Ishikawa (cell line): ENCODE data around the gene WNT7B.

ENCODE experiments used
- CEBPB ChIP-seq: IDR thresholded peaks from 2 replicates; pipeline ENCODE4 v1.6.1; 2012
- CREB1 ChIP-seq: IDR thresholded peaks from 2 replicates; pipeline ENCODE4 v1.6.1; 2012; ENCODE audit warnings: low read depth
- EGR1 ChIP-seq: IDR thresholded peaks from 2 replicates; pipeline ENCODE4 v1.6.1; 2012
- EP300 ChIP-seq: IDR thresholded peaks from 2 replicates; pipeline ENCODE4 v1.6.1; 2012; ENCODE audit warnings: borderline replicate concordance
- FOXM1 ChIP-seq: IDR thresholded peaks from 2 replicates; pipeline ENCODE4 v1.6.1; 2012; ENCODE audit warnings: low read depth, borderline replicate concordance
- NFIC ChIP-seq: IDR thresholded peaks from 2 replicates; pipeline ENCODE4 v1.6.1; 2012
- RAD21 ChIP-seq: IDR thresholded peaks from 2 replicates; pipeline ENCODE4 v1.6.1; 2012; ENCODE audit warnings: low read depth
- TAF1 ChIP-seq: IDR thresholded peaks from 2 replicates; pipeline ENCODE4 v1.6.1; 2012; ENCODE audit warnings: low read depth, mild to moderate bottlenecking
- TCF12 ChIP-seq: IDR thresholded peaks from 2 replicates; pipeline ENCODE4 v1.6.1; 2012; ENCODE audit warnings: low read depth
- TEAD4 ChIP-seq: IDR thresholded peaks from 2 replicates; pipeline ENCODE4 v1.6.1; 2012
- YY1 ChIP-seq: IDR thresholded peaks from 2 replicates; pipeline ENCODE4 v1.6.1; 2012; ENCODE audit warnings: low read depth
- ZBTB7A ChIP-seq: IDR thresholded peaks from 2 replicates; pipeline ENCODE4 v1.6.1; 2012; ENCODE audit warnings: low read depth
- TF ChIP-seq, protein P1 (sequence below): IDR thresholded peaks from 2 replicates; pipeline ENCODE4 v1.6.1; 2012
- TF ChIP-seq, protein P2 (sequence below): IDR thresholded peaks from 2 replicates; pipeline ENCODE4 v1.6.1; 2012
- TF ChIP-seq, protein P3 (sequence below): IDR thresholded peaks from 2 replicates; pipeline ENCODE4 v1.6.1; 2012; ENCODE audit warnings: low read depth, mild to moderate bottlenecking

Gene WNT7B

DNA sequence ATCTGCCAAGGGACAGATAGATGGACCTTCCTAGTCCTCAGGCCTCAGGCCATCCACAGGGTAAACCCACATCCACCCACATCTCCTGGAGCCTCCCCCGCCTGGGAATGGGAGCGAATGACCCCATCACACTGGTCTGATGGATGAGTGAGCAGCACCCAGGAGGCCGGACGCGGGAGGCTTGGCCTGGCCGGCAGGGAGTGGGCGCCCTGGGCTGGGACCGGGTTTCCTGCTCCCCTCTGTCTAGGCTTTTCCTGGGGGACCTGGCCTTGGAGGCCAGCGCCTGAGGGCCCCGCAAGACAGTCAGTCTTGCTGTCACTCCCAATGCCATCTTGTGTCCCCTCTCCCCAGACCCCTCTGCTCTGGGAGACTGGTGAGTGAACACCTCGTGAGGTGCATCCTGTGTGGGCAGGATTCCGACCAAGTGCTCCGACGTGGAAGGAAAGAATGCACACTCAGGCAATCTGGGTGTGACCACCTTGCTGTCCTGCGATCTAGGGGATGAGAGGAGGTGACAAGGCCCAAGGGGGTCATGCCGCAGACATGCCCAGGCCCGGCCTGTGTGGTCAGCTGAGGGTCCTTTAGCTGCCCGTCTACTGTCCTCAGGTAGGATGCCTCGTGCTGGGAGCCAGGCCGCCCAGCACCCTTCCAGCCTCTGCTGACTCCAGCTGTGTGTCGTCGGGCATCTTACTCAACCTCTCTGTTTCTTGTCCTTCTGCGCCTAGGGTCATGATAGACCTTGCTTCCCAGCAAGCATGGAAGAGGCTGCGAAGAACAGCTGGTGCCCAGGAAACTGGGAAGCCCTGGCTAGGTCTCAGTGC is 26.5 kb upstream of the WNT7B start:
- TF ChIP-seq EGR1 = peak; percentile 63
- TF ChIP-seq EP300 = peak; percentile 65; the same call in 1 of the 2 replicates
- 0 out of 2 replicates have a peak, but pooled peaks have one; percentile 33 for TF ChIP-seq NFIC
- TF ChIP-seq, protein P1, sequence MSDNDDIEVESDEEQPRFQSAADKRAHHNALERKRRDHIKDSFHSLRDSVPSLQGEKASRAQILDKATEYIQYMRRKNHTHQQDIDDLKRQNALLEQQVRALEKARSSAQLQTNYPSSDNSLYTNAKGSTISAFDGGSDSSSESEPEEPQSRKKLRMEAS = no peak
- peak; percentile 51; the same call in 1 of the 2 replicates for TF ChIP-seq ZBTB7A

DNA sequence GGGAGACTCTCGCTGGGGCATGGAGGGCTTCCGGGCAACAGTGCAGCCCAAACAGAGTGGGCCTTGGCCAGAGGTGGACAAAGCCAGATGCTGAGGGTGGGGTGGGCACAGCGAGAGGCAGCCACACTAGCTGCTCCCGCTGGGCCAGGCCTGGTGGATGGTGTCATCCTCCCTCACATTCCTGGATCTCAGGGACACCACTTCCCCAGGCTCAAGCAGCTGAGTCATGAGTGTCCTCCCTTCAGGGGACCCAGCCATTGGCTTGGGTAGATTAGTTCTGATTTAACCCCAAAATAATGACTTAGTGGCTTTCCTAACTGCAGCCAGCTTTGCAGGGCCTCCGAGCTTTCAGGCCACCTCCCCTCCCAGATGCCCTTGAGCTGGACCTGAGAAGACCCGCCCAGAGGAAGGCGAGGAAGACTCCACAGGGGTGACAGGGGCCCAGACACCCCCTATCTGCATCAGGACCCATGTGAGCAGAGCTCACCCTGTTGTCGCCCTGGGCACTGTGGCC is 25.9 kb upstream of the WNT7B start:
- TF ChIP-seq RAD21 = no peak
- no peak for TF ChIP-seq ZBTB7A
- TF ChIP-seq, protein P2, sequence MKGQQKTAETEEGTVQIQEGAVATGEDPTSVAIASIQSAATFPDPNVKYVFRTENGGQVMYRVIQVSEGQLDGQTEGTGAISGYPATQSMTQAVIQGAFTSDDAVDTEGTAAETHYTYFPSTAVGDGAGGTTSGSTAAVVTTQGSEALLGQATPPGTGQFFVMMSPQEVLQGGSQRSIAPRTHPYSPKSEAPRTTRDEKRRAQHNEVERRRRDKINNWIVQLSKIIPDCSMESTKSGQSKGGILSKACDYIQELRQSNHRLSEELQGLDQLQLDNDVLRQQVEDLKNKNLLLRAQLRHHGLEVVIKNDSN = no peak
- no peak for TF ChIP-seq NFIC
- peak; percentile 11; the same call in 1 of the 2 replicates for TF ChIP-seq TEAD4

DNA sequence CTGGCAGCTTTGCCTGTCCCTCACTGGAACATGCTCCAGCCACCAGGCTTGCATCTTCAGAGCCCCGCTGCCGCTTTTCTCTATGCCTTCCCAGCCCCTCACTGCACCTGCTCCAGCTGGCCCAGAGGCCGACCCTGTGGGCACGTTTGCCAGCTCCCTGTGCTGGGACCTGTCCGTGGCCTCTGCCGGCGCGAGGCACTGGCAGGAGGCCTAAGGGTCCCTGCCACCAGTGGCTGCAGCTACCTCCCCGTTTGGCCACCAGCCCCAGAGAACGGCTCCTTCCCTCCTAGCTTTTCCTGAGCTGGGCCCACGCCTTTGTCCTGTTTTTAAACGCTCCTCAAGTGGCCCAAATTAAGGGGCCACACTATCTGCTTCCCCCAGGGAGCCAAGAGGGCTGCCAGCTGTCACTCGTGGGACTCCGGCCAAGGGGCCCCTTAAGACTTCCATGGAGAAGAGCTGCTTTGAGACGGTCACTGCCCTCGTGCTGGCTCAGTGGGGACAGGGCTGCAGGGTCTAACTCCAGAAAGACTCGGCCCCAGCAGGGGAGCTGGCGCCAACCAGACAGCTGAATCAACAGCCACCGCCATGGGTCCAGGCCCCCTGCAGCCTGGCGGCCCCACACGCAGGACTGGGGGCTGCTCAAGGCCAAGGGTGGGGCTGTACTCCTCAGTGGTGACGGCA is 24.6 kb upstream of the WNT7B start:
- TF ChIP-seq EP300 (peak; percentile 77), ZBTB7A (peak; percentile 85), TAF1 (no peak), FOXM1 (peak; percentile 57; the same call in 1 of the 2 replicates), RAD21 (no peak), YY1 (no peak), NFIC (peak; percentile 74), CREB1 (no peak), TCF12 (peak; percentile 91), TEAD4 (no peak), CEBPB (no peak), EGR1 (no peak)
- TF ChIP-seq, protein P1 = peak; percentile 50
- TF ChIP-seq, protein P2 = no peak
- TF ChIP-seq, protein P3, sequence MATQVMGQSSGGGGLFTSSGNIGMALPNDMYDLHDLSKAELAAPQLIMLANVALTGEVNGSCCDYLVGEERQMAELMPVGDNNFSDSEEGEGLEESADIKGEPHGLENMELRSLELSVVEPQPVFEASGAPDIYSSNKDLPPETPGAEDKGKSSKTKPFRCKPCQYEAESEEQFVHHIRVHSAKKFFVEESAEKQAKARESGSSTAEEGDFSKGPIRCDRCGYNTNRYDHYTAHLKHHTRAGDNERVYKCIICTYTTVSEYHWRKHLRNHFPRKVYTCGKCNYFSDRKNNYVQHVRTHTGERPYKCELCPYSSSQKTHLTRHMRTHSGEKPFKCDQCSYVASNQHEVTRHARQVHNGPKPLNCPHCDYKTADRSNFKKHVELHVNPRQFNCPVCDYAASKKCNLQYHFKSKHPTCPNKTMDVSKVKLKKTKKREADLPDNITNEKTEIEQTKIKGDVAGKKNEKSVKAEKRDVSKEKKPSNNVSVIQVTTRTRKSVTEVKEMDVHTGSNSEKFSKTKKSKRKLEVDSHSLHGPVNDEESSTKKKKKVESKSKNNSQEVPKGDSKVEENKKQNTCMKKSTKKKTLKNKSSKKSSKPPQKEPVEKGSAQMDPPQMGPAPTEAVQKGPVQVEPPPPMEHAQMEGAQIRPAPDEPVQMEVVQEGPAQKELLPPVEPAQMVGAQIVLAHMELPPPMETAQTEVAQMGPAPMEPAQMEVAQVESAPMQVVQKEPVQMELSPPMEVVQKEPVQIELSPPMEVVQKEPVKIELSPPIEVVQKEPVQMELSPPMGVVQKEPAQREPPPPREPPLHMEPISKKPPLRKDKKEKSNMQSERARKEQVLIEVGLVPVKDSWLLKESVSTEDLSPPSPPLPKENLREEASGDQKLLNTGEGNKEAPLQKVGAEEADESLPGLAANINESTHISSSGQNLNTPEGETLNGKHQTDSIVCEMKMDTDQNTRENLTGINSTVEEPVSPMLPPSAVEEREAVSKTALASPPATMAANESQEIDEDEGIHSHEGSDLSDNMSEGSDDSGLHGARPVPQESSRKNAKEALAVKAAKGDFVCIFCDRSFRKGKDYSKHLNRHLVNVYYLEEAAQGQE = no peak

DNA sequence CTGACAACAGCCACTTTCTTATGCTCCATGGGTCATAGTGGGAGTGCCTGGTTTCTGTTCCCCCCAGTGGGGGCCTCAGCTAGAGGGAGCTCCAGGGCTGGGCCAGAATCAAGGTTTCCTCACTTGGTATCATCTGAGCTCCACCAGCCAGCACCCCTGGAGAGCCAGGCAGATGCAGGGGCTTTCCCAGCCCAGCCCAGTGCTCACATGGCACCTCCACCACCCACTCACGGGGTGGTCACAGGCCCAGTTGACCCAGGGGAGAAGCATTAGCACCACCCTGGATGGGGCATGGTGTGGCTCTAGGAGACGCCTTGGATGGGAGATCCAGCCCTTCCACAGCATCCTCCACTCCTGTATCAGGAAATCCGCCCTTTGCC is 24.1 kb upstream of the WNT7B start:
- TF ChIP-seq YY1 (no peak), TCF12 (no peak), TEAD4 (no peak), CEBPB (no peak), EP300 (no peak), RAD21 (no peak), FOXM1 (no peak), CREB1 (no peak), TAF1 (no peak)
- TF ChIP-seq, protein P3 = no peak
- TF ChIP-seq, protein P2 = no peak
